LHCN-M2 (cell line): ENCODE measurements around the gene UFC1. TPM values are rescaled to one million over a fixed set of nuclear protein-coding genes. Genes with fewer than 3 reads are reported as not detected.

Source experiments
- total RNA-seq: library from RNA; depleted of rRNA; stranded (reverse); fragments of >200 nt; gene quantifications from 2 replicates; pipeline ENCODE4 v1.2.3, GENCODE V29; 2014; rRNA removed

UFC1 gene
- total RNA-seq, 1 experiment from 2014 or later, result 90.6 TPM

Other genes with a start within 250 kb of the UFC1 start
- not detected in 2 replicates for gene ITLN2, start 199.2 kb upstream of the UFC1 start, total RNA-seq
- gene F11R, start 132.8 kb upstream of the UFC1 start, total RNA-seq, result 1.4 and 2.6 TPM in 2 replicates
- gene TSTD1, start 115.0 kb upstream of the UFC1 start, total RNA-seq, result 14.7 and 27.3 TPM in 2 replicates
- gene USF1, start 108.0 kb upstream of the UFC1 start, total RNA-seq, result 76.0 and 83.2 TPM in 2 replicates
- gene ARHGAP30, start 84.1 kb upstream of the UFC1 start, total RNA-seq, result not detected in 2 replicates
- gene NECTIN4, start 64.4 kb upstream of the UFC1 start, total RNA-seq, result 0.26 TPM in 1 of 2 replicates, not detected in the other
- 0.29 and 0.71 TPM in 2 replicates for gene KLHDC9, start 55.6 kb upstream of the UFC1 start, total RNA-seq
- gene PFDN2, start 35.9 kb upstream of the UFC1 start, total RNA-seq, result 58.6 and 87.5 TPM in 2 replicates
- gene NIT1, start 35.9 kb upstream of the UFC1 start, total RNA-seq, result 25.6 and 28.4 TPM in 2 replicates
- gene DEDD, start 21.3 kb upstream of the UFC1 start, total RNA-seq, result 27.7 and 29.6 TPM in 2 replicates
- gene USP21, start 5.5 kb downstream of the UFC1 start, total RNA-seq, result 9.1 and 15.3 TPM in 2 replicates
- 15.3 and 17.8 TPM in 2 replicates for gene PPOX, start 12.4 kb downstream of the UFC1 start, total RNA-seq
- gene B4GALT3, start 23.5 kb downstream of the UFC1 start, total RNA-seq, result 40.4 and 42.6 TPM in 2 replicates
- gene ADAMTS4, start 45.1 kb downstream of the UFC1 start, total RNA-seq, result 5.0 and 5.4 TPM in 2 replicates
- gene NDUFS2, start 48.4 kb downstream of the UFC1 start, total RNA-seq, result 115 and 133 TPM in 2 replicates
- 0.86 and 1.2 TPM in 2 replicates for gene FCER1G, start 61.3 kb downstream of the UFC1 start, total RNA-seq
- gene APOA2, start 69.7 kb downstream of the UFC1 start, total RNA-seq, result not detected in 2 replicates
- 9.8 and 12.6 TPM in 2 replicates for gene TOMM40L, start 72.1 kb downstream of the UFC1 start, total RNA-seq
- not detected in 2 replicates for gene NR1I3, start 84.2 kb downstream of the UFC1 start, total RNA-seq
- 0.17 TPM in 1 of 2 replicates, not detected in the other for gene PCP4L1, start 104.8 kb downstream of the UFC1 start, total RNA-seq
- 10.7 TPM in 2 replicates for gene MPZ, start 156.0 kb downstream of the UFC1 start, total RNA-seq
- 32.8 and 34.1 TPM in 2 replicates for gene SDHC, start 160.4 kb downstream of the UFC1 start, total RNA-seq
- gene CFAP126, start 213.9 kb downstream of the UFC1 start, total RNA-seq, result not detected in 2 replicates